Activated CD4-positive, alpha-beta T cell treated with anti-CD3 and anti-CD28 coated beads, Interleukin-2, Interleukin-4, amounts not matched to agents 100 ng/mL and 50 ng/mL, durations not matched to agents 16 hours and 8 hours (primary cell): Measurements from ENCODE around the gene NEDD8.

Experiments
- DNase-seq: peaks from one replicate; pipeline ENCODE4 v3.0.0-alpha.2; 2020; ENCODE audit warnings: low spot score

NEDD8 gene

GRCh38 chr14:24179961-24180796, 52.0 kb downstream of the NEDD8 start:
- no peak for DNase-seq

- DNase-seq, result no peak
Measured at GRCh38 chr14:24179294-24179960, 52.7 kb downstream of the NEDD8 start.

- DNase-seq, result no peak
Measured at GRCh38 chr14:24178399-24179178, 53.6 kb downstream of the NEDD8 start.

GRCh38 chr14:24177891-24178290, 54.3 kb downstream of the NEDD8 start:
- no peak for DNase-seq

GRCh38 chr14:24177041-24177825, 54.9 kb downstream of the NEDD8 start:
- DNase-seq, result no peak

GRCh38 chr14:24176599-24176998, 55.6 kb downstream of the NEDD8 start:
- DNase-seq, result no peak

- DNase-seq, result no peak
Measured at GRCh38 chr14:24172871-24173281, 59.3 kb downstream of the NEDD8 start.

- DNase-seq, result no peak
Measured at GRCh38 chr14:24172261-24172860, 59.8 kb downstream of the NEDD8 start.

- peak; percentile 61 for DNase-seq
Measured at GRCh38 chr14:24171422-24172260, 60.5 kb downstream of the NEDD8 start, which contains the start of gene REC8. TSS of gene REC8 (plus strand) at chr14:24172080. CDS start at chr14:24172553, 473 bp downstream.

- no peak for DNase-seq
Measured at GRCh38 chr14:24167469-24168114, 64.6 kb downstream of the NEDD8 start.
